H1 (cell line): ENCODE measurements around the gene MRAP. TPM values are rescaled to one million over a fixed set of nuclear protein-coding genes. Genes with fewer than 3 reads are reported as not detected.

Experiments used
- CHD7 ChIP-seq: fragments of 300-600 bp; sonication (generic); IDR thresholded peaks from 2 replicates; pipeline ENCODE4 v1.7.1; 2012; ENCODE audit warnings: low read length, moderate library complexity, mild to moderate bottlenecking, inconsistent platforms; ENCODE audit not compliant: insufficient replicate concordance
- USF2 ChIP-seq: IDR thresholded peaks from 2 replicates; pipeline ENCODE4 v1.6.1; 2011; ENCODE audit warnings: low read length, improper control_type of control experiment
- polyA plus RNA-seq, 7 experiments: library from polyadenylated mRNA; depleted of rRNA in 3 of 7; stranded (reverse) in 5 of 7; unstranded in 2 of 7; fragments of >200 nt in 5 of 7; fragments of 200-250 nt in 2 of 7; gene quantifications; 1 replicate in 5 of 7; 2 replicates in 1 of 7; 4 replicates in 1 of 7; pipeline versions ENCODE4 v1.2.1 to v1.2.3, GENCODE V29; 2011 to 2013; ENCODE audit warnings: missing spikeins in 2 of 7, mixed read lengths in 2 of 7
- total RNA-seq: library from RNA; stranded (reverse); fragmentation: NEBNext Ultra II Directional; extraction: Animal tissue kit (Norgen Biotek cat#: 25700); gene quantifications from 2 replicates; pipeline ENCODE4 v1.2.1, GENCODE V29; 2021

Gene MRAP
- total and polyA plus RNA-seq, 2 of the 8 experiments (the other 6 are each of a cell fraction or from before 2014, with no cell fraction given): not detected

DNA sequence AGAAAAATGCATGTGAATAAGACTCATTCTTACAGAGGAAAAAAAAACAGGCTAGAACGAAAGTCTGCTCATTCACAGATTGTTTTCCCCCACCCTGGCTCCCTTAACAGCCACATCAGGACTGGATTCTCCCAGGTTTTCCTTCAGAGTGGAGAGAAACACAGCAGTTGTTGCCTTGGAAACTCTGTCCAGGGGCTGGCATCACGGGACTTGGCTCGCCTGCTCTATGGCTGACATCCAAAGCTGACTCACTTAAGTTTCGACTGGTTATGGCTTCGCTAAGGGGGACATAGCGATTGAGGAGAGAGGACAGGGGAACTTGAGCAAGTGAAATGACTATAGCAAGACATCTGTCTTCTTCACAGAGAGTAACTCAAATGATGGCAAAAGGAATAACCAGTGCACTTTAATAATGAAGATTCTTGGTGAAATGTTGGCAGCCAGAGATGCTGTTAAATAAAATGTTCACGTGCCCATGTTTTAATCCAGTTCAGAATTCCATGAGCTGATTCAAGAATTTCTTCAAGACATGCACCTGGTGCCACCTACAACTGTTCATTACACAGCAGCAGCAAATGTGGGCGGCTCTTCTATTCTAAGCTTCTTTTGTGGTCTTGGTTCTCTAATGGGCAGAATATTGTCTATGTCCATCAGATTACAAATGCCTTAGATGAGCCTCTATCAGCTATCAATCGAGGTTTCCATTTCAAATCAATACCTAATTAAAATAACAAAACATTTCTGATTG, 41.6 kb upstream of the MRAP start (continued):
- TF ChIP-seq CHD7 (no peak), USF2 (no peak)
